GM12878 (cell line): Measurements from ENCODE around the gene FKBP2. TPM values are rescaled to one million over a fixed set of nuclear protein-coding genes. Genes with fewer than 3 reads are reported as not detected.
A peak's percentile ranks its signal among the peaks of the same experiment; 100 is the strongest.

Experiments
- EED ChIP-seq: sonication (generic); IDR thresholded peaks from 2 replicates; pipeline ENCODE4 v1.6.1; 2016; ENCODE audit warnings: antibody characterized with exemption, low read depth
- MAX ChIP-seq: IDR thresholded peaks from 2 replicates; pipeline ENCODE4 v1.6.1; 2012; ENCODE audit warnings: low read depth, low read length, improper control_type of control experiment
- POLR2A ChIP-seq: IDR thresholded peaks from 2 replicates; pipeline ENCODE4 v1.6.1; 2011; ENCODE audit warnings: low read depth, mild to moderate bottlenecking, low read length
- PRDM15 ChIP-seq: fragments of 450-650 bp; formaldehyde crosslinking; IDR thresholded peaks from 2 replicates; pipeline ENCODE4 v1.4.0; 2020; ENCODE audit warnings: mild to moderate bottlenecking, moderate library complexity
- polyA plus RNA-seq, 11 experiments: library from polyadenylated mRNA; depleted of rRNA in 4 of 11; unstranded in 6 of 11; stranded (reverse) in 5 of 11; fragments of >200 nt; fragmentation: Nextera tagmentation in 4 of 11; fragmentation: Illumina TruSeq in 1 of 11; extraction: Ambion mirVana in 4 of 11; extraction: Trizol in 1 of 11; gene quantifications; 1 replicate in 1 of 11; 2 replicates in 10 of 11; pipeline versions ENCODE4 v1.2.1 to v1.2.3, GENCODE V29; 2011 to 2016; ENCODE audit warnings: inconsistent platforms in 2 of 11, missing spikeins in 2 of 11, low read depth in 1 of 11
- total RNA-seq, 4 experiments: library from RNA; depleted of rRNA in 3 of 4; stranded (reverse); fragments of >200 nt in 3 of 4; fragmentation: Illumina TruSeq in 1 of 4; extraction: Trizol in 1 of 4; gene quantifications; 2 replicates each; pipeline versions ENCODE4 v1.2.1 to v1.2.3, GENCODE V29; 2013 to 2021
- TF ChIP-seq, protein P1 (sequence below): fragments of 450-650 bp; formaldehyde crosslinking; IDR thresholded peaks from 2 replicates; pipeline ENCODE4 v1.4.0; 2022; ENCODE audit warnings: mild to moderate bottlenecking, moderate library complexity

The FKBP2 gene
- total and polyA plus RNA-seq, 10 of the 15 experiments (the other 5 are each of a cell fraction or from before 2014, with no cell fraction given) = 1.8 to 99.7 (median 39.5) TPM

DNA sequence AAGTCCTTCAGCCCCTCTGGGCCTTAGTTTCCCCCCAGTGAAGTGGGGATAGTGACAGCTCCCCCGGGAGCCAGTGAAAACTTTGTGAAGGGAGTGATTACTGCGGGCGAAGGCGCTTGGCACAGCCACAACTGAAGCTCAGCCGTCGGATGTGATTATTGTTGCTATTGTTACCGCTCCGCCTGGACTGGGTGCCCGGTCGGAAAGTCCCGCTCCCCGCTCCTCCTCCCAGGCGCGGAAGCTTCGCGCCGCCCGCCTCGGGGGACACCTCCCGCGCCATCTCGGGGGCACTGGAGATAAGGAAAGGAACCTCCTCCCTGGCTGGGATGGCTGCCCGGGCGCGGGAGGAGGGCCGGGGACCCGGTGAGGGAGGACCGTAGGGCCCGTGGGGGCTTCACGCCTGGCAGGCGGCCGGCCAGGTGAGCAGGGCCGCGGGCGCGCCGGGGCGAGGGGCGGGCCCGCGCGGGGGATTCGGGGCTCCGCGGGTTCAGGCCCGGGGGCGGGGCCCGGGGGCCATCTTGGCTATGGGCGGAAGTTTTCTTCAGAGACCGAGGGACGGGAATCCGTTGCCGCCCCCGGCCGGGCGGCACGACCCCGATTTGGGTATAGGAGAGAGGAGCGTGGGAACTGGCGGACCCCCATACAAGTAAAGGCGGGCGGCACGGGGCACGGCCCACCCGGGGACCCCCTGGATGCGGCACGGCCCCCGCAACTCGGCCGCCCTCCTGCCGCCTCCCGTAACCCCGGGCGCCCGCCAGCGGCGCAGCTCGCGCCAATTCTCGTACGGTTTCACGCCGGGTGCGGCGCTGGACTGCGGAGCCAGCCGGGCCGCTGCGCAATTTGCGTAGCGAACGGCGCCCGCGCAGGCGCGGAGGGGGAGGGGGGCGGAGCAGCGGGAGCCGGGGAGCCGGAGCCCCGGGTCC lies 44.3 kb downstream of the FKBP2 start, which contains the start of gene GPR137 (continued):
- TF ChIP-seq, protein P1, sequence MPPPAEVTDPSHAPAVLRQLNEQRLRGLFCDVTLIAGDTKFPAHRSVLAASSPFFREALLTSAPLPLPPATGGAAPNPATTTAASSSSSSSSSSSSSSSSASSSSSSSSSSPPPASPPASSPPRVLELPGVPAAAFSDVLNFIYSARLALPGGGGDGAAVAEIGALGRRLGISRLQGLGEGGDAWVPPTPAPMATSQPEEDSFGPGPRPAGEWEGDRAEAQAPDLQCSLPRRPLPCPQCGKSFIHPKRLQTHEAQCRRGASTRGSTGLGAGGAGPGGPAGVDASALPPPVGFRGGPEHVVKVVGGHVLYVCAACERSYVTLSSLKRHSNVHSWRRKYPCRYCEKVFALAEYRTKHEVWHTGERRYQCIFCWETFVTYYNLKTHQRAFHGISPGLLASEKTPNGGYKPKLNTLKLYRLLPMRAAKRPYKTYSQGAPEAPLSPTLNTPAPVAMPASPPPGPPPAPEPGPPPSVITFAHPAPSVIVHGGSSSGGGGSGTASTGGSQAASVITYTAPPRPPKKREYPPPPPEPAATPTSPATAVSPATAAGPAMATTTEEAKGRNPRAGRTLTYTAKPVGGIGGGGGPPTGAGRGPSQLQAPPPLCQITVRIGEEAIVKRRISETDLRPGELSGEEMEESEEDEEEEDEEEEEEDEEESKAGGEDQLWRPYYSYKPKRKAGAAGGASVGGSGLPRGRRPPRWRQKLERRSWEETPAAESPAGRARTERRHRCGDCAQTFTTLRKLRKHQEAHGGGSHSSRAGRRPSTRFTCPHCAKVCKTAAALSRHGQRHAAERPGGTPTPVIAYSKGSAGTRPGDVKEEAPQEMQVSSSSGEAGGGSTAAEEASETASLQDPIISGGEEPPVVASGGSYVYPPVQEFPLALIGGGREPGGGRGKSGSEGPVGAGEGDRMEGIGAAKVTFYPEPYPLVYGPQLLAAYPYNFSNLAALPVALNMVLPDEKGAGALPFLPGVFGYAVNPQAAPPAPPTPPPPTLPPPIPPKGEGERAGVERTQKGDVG = no peak
- TF ChIP-seq PRDM15 (CRISPR knock-in tag) (no peak), MAX (no peak), EED (no peak), POLR2A (peak; percentile 63)
- TF ChIP-seq, all 136 proteins: peak for 42
